ENCODE measurements around the gene CAMK2B. TPM values are rescaled to one million over a fixed set of nuclear protein-coding genes. Genes with fewer than 3 reads are reported as not detected.

CAMK2B gene
- total RNA-seq, 4 donors from 2014 or later: 35.3 to 64.8 (median 46.0) TPM

- H3K27me3 ChIP-seq: no peaks in the 10 kb centered on the region
- DNase-seq: no peak
- H3K4me1 ChIP-seq: peaks cover 7 to 8% of the 10 kb centered on the region in 2 donors
- in situ Hi-C loops (cut with MboI; ENCODE audit: low sequenced_read_pairs in 4 of 4) (loop anchor here in 2 of 4 donors (10.0 to 25.0 kb wide), 2 partner anchors 228 to 241 kb away; partner anchors contain the start of gene NUDCD3 (in 1 of the 2)), intact Hi-C loops (cut with DNase I; ENCODE audit: low total_unique reads) (no loop called here)
- H3K9me3 ChIP-seq: no peaks in the 10 kb centered on the region
- no peak overlapping the region for H3K4me3 ChIP-seq
- no peak overlapping the region for H3K27ac ChIP-seq
- no peaks in the 10 kb centered on the region for H3K36me3 ChIP-seq
- no peak for ATAC-seq
- TF ChIP-seq POLR2A (IDR thresholded peaks at IDR 0.05): no peak
- TF ChIP-seq, protein P1, sequence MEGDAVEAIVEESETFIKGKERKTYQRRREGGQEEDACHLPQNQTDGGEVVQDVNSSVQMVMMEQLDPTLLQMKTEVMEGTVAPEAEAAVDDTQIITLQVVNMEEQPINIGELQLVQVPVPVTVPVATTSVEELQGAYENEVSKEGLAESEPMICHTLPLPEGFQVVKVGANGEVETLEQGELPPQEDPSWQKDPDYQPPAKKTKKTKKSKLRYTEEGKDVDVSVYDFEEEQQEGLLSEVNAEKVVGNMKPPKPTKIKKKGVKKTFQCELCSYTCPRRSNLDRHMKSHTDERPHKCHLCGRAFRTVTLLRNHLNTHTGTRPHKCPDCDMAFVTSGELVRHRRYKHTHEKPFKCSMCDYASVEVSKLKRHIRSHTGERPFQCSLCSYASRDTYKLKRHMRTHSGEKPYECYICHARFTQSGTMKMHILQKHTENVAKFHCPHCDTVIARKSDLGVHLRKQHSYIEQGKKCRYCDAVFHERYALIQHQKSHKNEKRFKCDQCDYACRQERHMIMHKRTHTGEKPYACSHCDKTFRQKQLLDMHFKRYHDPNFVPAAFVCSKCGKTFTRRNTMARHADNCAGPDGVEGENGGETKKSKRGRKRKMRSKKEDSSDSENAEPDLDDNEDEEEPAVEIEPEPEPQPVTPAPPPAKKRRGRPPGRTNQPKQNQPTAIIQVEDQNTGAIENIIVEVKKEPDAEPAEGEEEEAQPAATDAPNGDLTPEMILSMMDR (IDR thresholded peaks at IDR 0.05 in 4 of 5, conservative IDR thresholded peaks at IDR 0.05 in 1 of 5): no peak
These were observed 78.8 kb downstream of the CAMK2B start for GRCh38 chr7:44246396-44247113.

GRCh38 chr7:44244282-44244681, 81.1 kb downstream of the CAMK2B start:
- in situ Hi-C loops (cut with MboI; ENCODE audit: low sequenced_read_pairs in 4 of 4): loop anchor here in 3 of 4 donors (5.0 to 25.0 kb wide), 3 partner anchors 231 to 243 kb away; partner anchors contain the start of gene NUDCD3 (in 1 of the 3)
- H3K4me3 ChIP-seq: no peak overlapping the region

GRCh38 chr7:44242091-44242490, 83.3 kb downstream of the CAMK2B start:
- ATAC-seq (no peak), DNase-seq (no peak)
- intact Hi-C loops (cut with DNase I; ENCODE audit: low total_unique reads) (no loop called here), in situ Hi-C loops (cut with MboI; ENCODE audit: low sequenced_read_pairs in 4 of 4) (loop anchor here in 3 of 4 donors (5.0 to 25.0 kb wide), 3 partner anchors 233 to 245 kb away; partner anchors contain the start of gene NUDCD3 (in 1 of the 3))
- Histone ChIP-seq H3K36me3 (peaks cover 0 to 4% of the 10 kb centered on the region in 2 donors), H3K27me3 (no peaks in the 10 kb centered on the region), H3K9me3 (no peaks in the 10 kb centered on the region), H3K4me3 (no peak overlapping the region), H3K27ac (no peak overlapping the region), H3K4me1 (peaks cover 5 to 9% of the 10 kb centered on the region in 2 donors)
- TF ChIP-seq POLR2A (IDR thresholded peaks at IDR 0.05): no peak
- TF ChIP-seq, protein P1 (IDR thresholded peaks at IDR 0.05 in 4 of 5, conservative IDR thresholded peaks at IDR 0.05 in 1 of 5): no peak

More at GRCh38 chr7:44244282-44244681, 81.1 kb downstream of the CAMK2B start:
- ATAC-seq (no peak), DNase-seq (no peak)
- Histone ChIP-seq H3K9me3 (no peaks in the 10 kb centered on the region), H3K36me3 (peaks cover 0 to 4% of the 10 kb centered on the region in 2 donors), H3K27ac (no peak overlapping the region), H3K4me1 (peaks cover 11 to 16% of the 10 kb centered on the region in 2 donors), H3K27me3 (no peaks in the 10 kb centered on the region)
- TF ChIP-seq, protein P1 (IDR thresholded peaks at IDR 0.05 in 4 of 5, conservative IDR thresholded peaks at IDR 0.05 in 1 of 5): peak in 4 of 5 experiments; percentile 33 to 51 (median 46)
- TF ChIP-seq POLR2A (IDR thresholded peaks at IDR 0.05): no peak
- intact Hi-C loops (cut with DNase I; ENCODE audit: low total_unique reads): no loop called here

DNA sequence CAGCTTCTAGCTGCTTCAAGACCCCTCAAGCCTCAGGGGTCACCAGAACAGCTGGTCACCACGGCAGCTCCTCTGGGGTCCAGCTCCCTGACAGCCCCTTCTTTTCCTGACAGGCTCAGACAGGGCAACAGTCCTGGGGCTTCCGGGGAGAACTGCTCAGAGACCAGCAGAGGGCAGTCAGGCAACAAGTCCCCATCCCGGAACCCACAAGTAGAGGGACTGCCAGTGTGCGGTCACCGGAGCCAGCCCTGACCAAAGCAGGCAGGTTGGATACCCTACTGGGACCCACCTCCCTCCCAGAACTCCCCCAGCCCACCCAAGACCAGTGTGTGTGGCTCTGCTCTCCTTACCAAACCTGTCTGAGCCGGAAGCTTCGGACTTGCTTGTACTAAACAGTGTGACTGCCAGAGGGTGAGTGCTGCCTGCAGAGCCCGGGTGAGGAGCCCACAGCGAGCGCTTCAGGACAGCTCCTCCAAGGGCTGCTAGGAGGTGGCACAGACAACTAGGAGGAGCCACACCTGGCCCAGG, 84.3 kb downstream of the CAMK2B start:
- no peak overlapping the region for H3K4me3 ChIP-seq
- H3K36me3 ChIP-seq: peaks cover 0 to 4% of the 10 kb centered on the region in 2 donors
- no peaks in the 10 kb centered on the region for H3K27me3 ChIP-seq
- peak; percentile 88 to 97 for ATAC-seq
- no peak overlapping the region for H3K27ac ChIP-seq
- in situ Hi-C loops (cut with MboI; ENCODE audit: low sequenced_read_pairs in 4 of 4) (loop anchor here in 3 of 4 donors (5.0 to 25.0 kb wide), 3 partner anchors 234 to 246 kb away; partner anchors contain the start of gene NUDCD3 (in 1 of the 3)), intact Hi-C loops (cut with DNase I; ENCODE audit: low total_unique reads) (loop anchor here (1.0 to 2.0 kb wide), 7 partner anchors 16 to 324 kb away; partner anchors contain the start of gene CAMK2B)
- peaks cover 5 to 9% of the 10 kb centered on the region in 2 donors for H3K4me1 ChIP-seq
- H3K9me3 ChIP-seq: no peaks in the 10 kb centered on the region
- DNase-seq: peak; percentile 66 to 79
- TF ChIP-seq POLR2A (IDR thresholded peaks at IDR 0.05): no peak
- TF ChIP-seq, protein P1 (IDR thresholded peaks at IDR 0.05 in 4 of 5, conservative IDR thresholded peaks at IDR 0.05 in 1 of 5): peak; percentile 62 to 79 (median 75)

Data from gastrocnemius medialis (tissue), 4 donors.